Esophagus muscularis mucosa (tissue), 4 donors: ENCODE results near the gene PCBP3. TPM values are rescaled to one million over a fixed set of nuclear protein-coding genes. Genes with fewer than 3 reads are reported as not detected.
"Not testable (repeated sequence)": the region's sequence is repeated elsewhere in the genome, so short reads cannot be mapped to it uniquely, and the experiment has no call there.

Experiments used
- DNase-seq: peaks from one replicate; pipeline ENCODE4 v3.0.0-alpha.2; 2017; ENCODE audit errors: extremely low spot score
- H3K27ac ChIP-seq, 4 donors: fragments of 200-600 bp; sonication (generic); replicated peaks in 1 of 4; 1 replicate in 3 of 4; 2 replicates in 1 of 4; pipeline ENCODE4 v1.5.1; 2016 to 2019; ENCODE audit warnings: mild to moderate bottlenecking in 1 of 4
- H3K27me3 ChIP-seq, 4 donors: fragments of 200-600 bp; sonication (generic); one replicate each; pipeline versions ENCODE4 v1.5.1 to v1.6.0; 2016 to 2019
- H3K36me3 ChIP-seq, 4 donors: fragments of 200-600 bp; sonication (generic); one replicate each; pipeline ENCODE4 v1.5.1; 2016 to 2019
- H3K4me1 ChIP-seq, 4 donors: fragments of 200-600 bp; sonication (generic); one replicate each; pipeline ENCODE4 v1.5.1; 2016 to 2019
- H3K4me3 ChIP-seq, 4 donors: fragments of 200-600 bp; sonication (generic); 1 replicate in 2 of 4; 2 replicates in 2 of 4; pipeline ENCODE4 v1.5.1; 2016 to 2019; ENCODE audit warnings: mild to moderate bottlenecking in 4 of 4, moderate library complexity in 1 of 4
- H3K9me3 ChIP-seq, 4 donors: fragments of 200-600 bp; sonication (generic); 1 replicate in 3 of 4; 2 replicates in 1 of 4; pipeline ENCODE4 v1.5.1; 2016 to 2019
- CTCF ChIP-seq, 3 experiments: fragments of 200-600 bp in 2 of 3; fragments of 450-650 bp in 1 of 3; sonication (generic) in 2 of 3; IDR thresholded peaks; one replicate each; pipeline ENCODE4 v1.5.1; 2017 to 2019; ENCODE audit warnings: antibody characterized with exemption in 3 of 3, mild to moderate bottlenecking in 2 of 3, moderate library complexity in 1 of 3
- EP300 ChIP-seq: sonication (generic); formaldehyde crosslinking; IDR thresholded peaks from one replicate; pipeline ENCODE4 v1.6.1; 2017; ENCODE audit warnings: antibody characterized with exemption
- POLR2A ChIP-seq: fragments of 450-650 bp; IDR thresholded peaks from one replicate; pipeline ENCODE4 v1.6.1; 2017; ENCODE audit warnings: antibody characterized with exemption, moderate library complexity, mild to moderate bottlenecking, low read depth
- POLR2AphosphoS5 ChIP-seq, 2 donors: sonication (generic); formaldehyde crosslinking; IDR thresholded peaks; one replicate each; pipeline ENCODE4 v1.6.1; 2017; ENCODE audit warnings: antibody characterized with exemption in 2 of 2
- WGBS: methylation state at CpG from one replicate; pipeline ENCODE4 v1.1.5; 2018; 5-methylcytosine and 5-hydroxymethylcytosine counted together
- intact Hi-C: fragments of 100-400 bp; cut with DNase I; formaldehyde crosslinking; loops from one replicate; pipeline ENCODE4 v1.15.1; 2023
- total RNA-seq, 4 donors: library from RNA; depleted of rRNA; stranded (reverse); fragments of >200 nt; gene quantifications; one replicate each; pipeline versions ENCODE4 v1.1.0 to v1.2.1, GENCODE V29; 2016

Gene PCBP3
- total RNA-seq, 4 donors from 2014 or later: 7.5 to 9.2 (median 8.1) TPM

- Histone ChIP-seq H3K36me3 (no peaks in the 10 kb centered on the region), H3K27me3 (peaks cover 0 to 4% (median 0%) of the 10 kb centered on the region in 4 donors), H3K4me3 (no peak overlapping the region), H3K9me3 (no peaks in the 10 kb centered on the region), H3K27ac (no peak overlapping the region), H3K4me1 (peaks cover 10 to 33% (median 28%) of the 10 kb centered on the region in 4 donors)
- WGBS: 76% methylated on average over 14 of the region's 29 CpGs
- no peak for TF ChIP-seq CTCF (IDR thresholded peaks at IDR 0.05)
- no peak for TF ChIP-seq POLR2A
- TF ChIP-seq POLR2AphosphoS5 (IDR thresholded peaks at IDR 0.05): no peak
- TF ChIP-seq EP300: no peak
- no peak for DNase-seq
- intact Hi-C loops: no loop called here
Observed at GRCh38 chr21:45948576-45949141, 305.1 kb downstream of the PCBP3 start.

GRCh38 chr21:45949928-45950739 lies 306.6 kb downstream of the PCBP3 start:
- WGBS: 65% methylated on average over 12 of the region's 35 CpGs
- intact Hi-C loops: no loop called here
- DNase-seq: no peak
- Histone ChIP-seq H3K4me3 (peak overlapping the region in 2 of 4 donors; percentile 16 to 20), H3K36me3 (no peaks in the 10 kb centered on the region), H3K27ac (peak overlapping the region in 3 of 4 donors; percentile 44 to 66 (median 64)), H3K9me3 (no peaks in the 10 kb centered on the region), H3K4me1 (peaks cover 14 to 41% (median 39%) of the 10 kb centered on the region in 4 donors), H3K27me3 (peaks cover 0 to 4% (median 0%) of the 10 kb centered on the region in 4 donors)
- no peak for TF ChIP-seq POLR2A
- no peak for TF ChIP-seq EP300

GRCh38 chr21:45950740-45951515 lies 307.4 kb downstream of the PCBP3 start:
- Histone ChIP-seq H3K4me1 (peaks cover 14 to 41% (median 39%) of the 10 kb centered on the region in 4 donors), H3K4me3 (peak overlapping the region in 2 of 4 donors; percentile 16 to 20), H3K27ac (peak overlapping the region in 3 of 4 donors; percentile 44 to 66 (median 64)), H3K27me3 (peaks cover 0 to 4% (median 0%) of the 10 kb centered on the region in 4 donors), H3K9me3 (no peaks in the 10 kb centered on the region), H3K36me3 (no peaks in the 10 kb centered on the region)
- WGBS: 37% methylated on average over 19 of the region's 21 CpGs
- intact Hi-C loops: no loop called here
- TF ChIP-seq EP300 (no peak), POLR2AphosphoS5 (IDR thresholded peaks at IDR 0.05) (peak; percentile 35 to 49)
- DNase-seq: no peak

GRCh38 chr21:45951676-45952075 lies 308.2 kb downstream of the PCBP3 start:
- no peak for TF ChIP-seq POLR2AphosphoS5 (IDR thresholded peaks at IDR 0.05)
- TF ChIP-seq EP300: no peak
- no peak for TF ChIP-seq CTCF (IDR thresholded peaks at IDR 0.05)
- TF ChIP-seq POLR2A: no peak
- no peak for DNase-seq
- H3K4me3 ChIP-seq: no peak overlapping the region
- WGBS: 85% methylated on average over 9 of the region's 15 CpGs
- peaks cover 0 to 4% (median 0%) of the 10 kb centered on the region in 4 donors for H3K27me3 ChIP-seq
- H3K9me3 ChIP-seq: no peaks in the 10 kb centered on the region
- intact Hi-C loops: no loop called here
- H3K36me3 ChIP-seq: no peaks in the 10 kb centered on the region
- H3K27ac ChIP-seq: peak overlapping the region in 2 of 4 donors; percentile 64 to 66
- H3K4me1 ChIP-seq: peaks cover 14 to 41% (median 39%) of the 10 kb centered on the region in 4 donors

- DNase-seq, H3K36me3 ChIP-seq, H3K27me3 ChIP-seq, intact Hi-C loops, H3K4me3 ChIP-seq, H3K9me3 ChIP-seq: not testable (repeated sequence)
- WGBS: 85% methylated on average over 10 of the region's 10 CpGs
- Histone ChIP-seq H3K27ac (peak overlapping the region in 3 of 4 donors; percentile 75 to 79 (median 76)), H3K4me1 (peaks cover 14 to 46% (median 42%) of the 10 kb centered on the region in 4 donors)
Observed at GRCh38 chr21:45952527-45952926, 309.0 kb downstream of the PCBP3 start.
